SK-N-MC (cell line): ENCODE results near the gene CACNA1C.

ENCODE experiments used
- EZH2 ChIP-seq: fragments of 200-600 bp; sonication (generic); IDR thresholded peaks from one replicate; pipeline ENCODE4 v1.6.1; 2017; ENCODE audit warnings: antibody characterized with exemption
- POLR2AphosphoS5 ChIP-seq: IDR thresholded peaks from 2 replicates; pipeline ENCODE4 v1.6.1; 2012; ENCODE audit warnings: mild to moderate bottlenecking, low read depth, low read length, borderline replicate concordance

DNA sequence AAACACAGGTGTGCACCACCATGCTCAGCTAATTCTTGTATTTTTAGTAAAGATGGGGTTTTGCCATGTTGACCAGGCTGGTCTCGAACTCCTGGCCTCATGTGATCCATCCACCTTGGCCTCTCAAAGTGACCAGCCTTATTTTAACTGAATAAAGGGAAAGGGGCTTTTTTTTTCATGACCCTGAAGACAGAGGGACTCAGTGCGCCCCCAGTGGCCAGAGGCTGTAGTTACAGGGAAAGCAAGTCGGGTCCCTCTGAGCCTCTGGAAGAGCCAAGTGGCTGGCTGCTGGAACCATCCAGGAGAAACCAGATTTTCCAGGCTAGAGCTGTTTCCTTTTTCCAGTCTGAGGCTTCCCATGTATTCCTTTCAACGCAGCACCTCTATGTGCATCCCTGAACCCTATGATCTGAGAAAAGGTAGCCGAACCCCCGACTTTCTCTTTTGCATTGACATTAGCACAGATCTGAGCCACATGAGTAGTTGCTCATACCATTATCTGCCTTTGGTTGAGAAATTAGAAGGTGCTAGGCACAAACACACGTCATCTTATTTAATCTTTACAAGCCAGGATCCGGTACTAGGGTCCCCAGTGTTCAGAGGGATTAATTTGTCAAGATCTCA lies 342.7 kb downstream of the CACNA1C start:
- TF ChIP-seq EZH2 (no peak), POLR2AphosphoS5 (no peak)
